Measurements from ENCODE around the gene UNC5CL. TPM values are rescaled to one million over a fixed set of nuclear protein-coding genes. Genes with fewer than 3 reads are reported as not detected.

UNC5CL gene
- total RNA-seq, 1 experiment from 2014 or later: 0.11 TPM

Other genes starting within 250 kb of the UNC5CL start
- not detected in 2 replicates for gene TSPO2, start 3.2 kb upstream of the UNC5CL start, total RNA-seq (2014; rRNA removed; shearing (Covaris generic))
- gene APOBEC2, start 14.0 kb upstream of the UNC5CL start, total RNA-seq (2014; rRNA removed; shearing (Covaris generic)): not detected in 2 replicates
- gene OARD1, start 33.1 kb upstream of the UNC5CL start, total RNA-seq (2014; rRNA removed; shearing (Covaris generic)): 28.8 and 29.0 TPM in 2 replicates
- 9.1 and 13.1 TPM in 2 replicates for gene NFYA, start 33.8 kb upstream of the UNC5CL start, total RNA-seq (2014; rRNA removed; shearing (Covaris generic))
- not detected in 2 replicates for gene TREML1, start 115.1 kb upstream of the UNC5CL start, total RNA-seq (2014; rRNA removed; shearing (Covaris generic))
- gene TREM2, start 123.9 kb upstream of the UNC5CL start, total RNA-seq (2014; rRNA removed; shearing (Covaris generic)): not detected in 2 replicates
- gene TREML2, start 161.9 kb upstream of the UNC5CL start, total RNA-seq (2014; rRNA removed; shearing (Covaris generic)): not detected in 2 replicates
- not detected in 2 replicates for gene TREML4, start 189.1 kb upstream of the UNC5CL start, total RNA-seq (2014; rRNA removed; shearing (Covaris generic))
- gene TREM1, start 247.5 kb upstream of the UNC5CL start, total RNA-seq (2014; rRNA removed; shearing (Covaris generic)): not detected in 2 replicates

All from Daoy (cell line).